GM12878 (cell line): Measurements from ENCODE around the gene CTNNA2. TPM values are rescaled to one million over a fixed set of nuclear protein-coding genes. Genes with fewer than 3 reads are reported as not detected.

Experiments
- ATAC-seq: fragments of 200-7000 bp; cut with Tn5 transposase; 3 replicates; pipeline ENCODE4 v1.9.1; 2020; ENCODE audit warnings: mild to moderate bottlenecking, moderate library complexity
- BruUV-seq: library from RNA; stranded (reverse); fragments of 400-500 nt; replicated peaks from 2 replicates; lab custom pipeline; 2021; lab: Mats Ljungman, UMichigan
- CTCF ChIA-PET: fragments of 300-600 bp; sonication (Branson Sonifier 250); formaldehyde crosslinking; extraction: SDS; loops from one replicate; lab custom pipeline; 2021; ENCODE audit warnings: inconsistent platforms; lab: Yijun Ruan, JAX
- POLR2A ChIA-PET: fragments of 350-600 bp; formaldehyde crosslinking; extraction: SDS; loops from one replicate; lab custom pipeline; 2021; ENCODE audit warnings: inconsistent platforms; lab: Charles Lee
- RAD21 ChIA-PET: fragments of 300-600 bp; sonication (Branson Sonifier 250); formaldehyde crosslinking; loops from one replicate; lab custom pipeline; 2023; ENCODE audit warnings: antibody characterized with exemption; ENCODE audit not compliant: unreplicated experiment; lab: Charles Lee
- SMC1A ChIA-PET: fragments of 300-600 bp; sonication (Branson Sonifier 250); formaldehyde crosslinking; loops from one replicate; lab custom pipeline; 2023; ENCODE audit not compliant: unreplicated experiment, uncharacterized antibody; lab: Charles Lee
- DNase-seq: peaks from one replicate; pipeline ENCODE4 v3.0.0-alpha.2; 2011; ENCODE audit warnings: low read depth, low spot score
- FAIRE-seq: peaks from 3 replicates; lab custom pipeline; 2011; peaks lifted over from hg19 to GRCh38; lab: Jason Lieb, UNC
- H2AFZ ChIP-seq: 2 replicates; pipeline ENCODE4 v1.6.0; 2011; ENCODE audit warnings: low read depth, low read length, control low read depth; ENCODE audit not compliant: control insufficient read depth
- H3K27ac ChIP-seq: 2 replicates; pipeline ENCODE4 v1.5.1; 2011; ENCODE audit warnings: control low read depth; ENCODE audit not compliant: control insufficient read depth, insufficient read depth
- H3K27me3 ChIP-seq, 2 experiments: replicated peaks in 1 of 2; 2 replicates each; pipeline versions ENCODE4 v1.6.0 to v1.6.1; 2011; ENCODE audit warnings: low read length in 1 of 2; ENCODE audit not compliant: control insufficient read depth in 2 of 2, insufficient read depth in 2 of 2
- H3K36me3 ChIP-seq, 2 experiments: 2 replicates each; pipeline ENCODE4 v1.5.1; 2011; ENCODE audit warnings: low read length in 1 of 2; ENCODE audit not compliant: control insufficient read depth in 2 of 2, insufficient read depth in 2 of 2
- H3K4me1 ChIP-seq: 2 replicates; pipeline ENCODE4 v1.6.1; 2011; ENCODE audit warnings: mild to moderate bottlenecking, low read length, moderate library complexity, mixed read lengths; ENCODE audit not compliant: control insufficient read depth, insufficient read depth
- H3K4me2 ChIP-seq: 2 replicates; pipeline ENCODE4 v1.6.0; 2011; ENCODE audit warnings: control low read depth; ENCODE audit not compliant: control insufficient read depth, insufficient read depth
- H3K4me3 ChIP-seq: fragments of 200-600 bp; sonication (generic); 2 replicates; pipeline ENCODE4 v1.5.1; 2016
- H3K79me2 ChIP-seq: 2 replicates; pipeline ENCODE4 v1.6.0; 2011; ENCODE audit warnings: low read length; ENCODE audit not compliant: control insufficient read depth, insufficient read depth
- H3K9ac ChIP-seq: 2 replicates; pipeline ENCODE4 v1.8.0; 2011; ENCODE audit warnings: low read length, control low read depth, mixed read lengths; ENCODE audit not compliant: control insufficient read depth, insufficient read depth
- H3K9me3 ChIP-seq: replicated peaks from 3 replicates; pipeline ENCODE4 v1.5.1; 2011; ENCODE audit warnings: mild to moderate bottlenecking, low read length; ENCODE audit not compliant: control insufficient read depth, insufficient read depth
- H4K20me1 ChIP-seq: 2 replicates; pipeline ENCODE4 v1.6.0; 2011; ENCODE audit not compliant: control insufficient read depth, insufficient read depth
- KDM1A ChIP-seq: fragments of 200-600 bp; sonication (generic); IDR thresholded peaks from 2 replicates; pipeline ENCODE4 v1.6.1; 2016; ENCODE audit warnings: borderline replicate concordance
- TAF1 ChIP-seq: IDR thresholded peaks from 2 replicates; pipeline ENCODE4 v1.6.1; 2011; ENCODE audit warnings: mild to moderate bottlenecking, low read depth, low read length, borderline replicate concordance
- TCF7 ChIP-seq: IDR thresholded peaks from 2 replicates; pipeline ENCODE4 v1.6.1; 2014; ENCODE audit warnings: antibody characterized with exemption, borderline replicate concordance
- ZZZ3 ChIP-seq: IDR thresholded peaks from 2 replicates; pipeline ENCODE4 v1.6.1; 2011; ENCODE audit warnings: low read depth; ENCODE audit not compliant: control insufficient read depth, insufficient read length
- in situ Hi-C: fragments of 300-500 bp; cut with MboI; formaldehyde crosslinking; loops from 9 replicates; pipeline ENCODE4 v1.14.3; 2018; ENCODE audit warnings: mixed read lengths
- intact Hi-C: fragments of 100-400 bp; cut with micrococcal nuclease; formaldehyde crosslinking; loops from one replicate; pipeline ENCODE4 v1.14.2; 2022; ENCODE audit not compliant: unreplicated experiment
- polyA plus RNA-seq, 11 experiments: library from polyadenylated mRNA; depleted of rRNA in 4 of 11; unstranded in 6 of 11; stranded (reverse) in 5 of 11; fragments of >200 nt; fragmentation: Nextera tagmentation in 4 of 11; fragmentation: Illumina TruSeq in 1 of 11; extraction: Ambion mirVana in 4 of 11; extraction: Trizol in 1 of 11; gene quantifications; 1 replicate in 1 of 11; 2 replicates in 10 of 11; pipeline versions ENCODE4 v1.2.1 to v1.2.3, GENCODE V29; 2011 to 2016; ENCODE audit warnings: inconsistent platforms in 2 of 11, missing spikeins in 2 of 11, low read depth in 1 of 11
- total RNA-seq, 4 experiments: library from RNA; depleted of rRNA in 3 of 4; stranded (reverse); fragments of >200 nt in 3 of 4; fragmentation: Illumina TruSeq in 1 of 4; extraction: Trizol in 1 of 4; gene quantifications; 2 replicates each; pipeline versions ENCODE4 v1.2.1 to v1.2.3, GENCODE V29; 2013 to 2021
- TF ChIP-seq, protein P1 (sequence below): IDR thresholded peaks from 2 replicates; pipeline ENCODE4 v1.6.1; 2012; ENCODE audit warnings: mild to moderate bottlenecking, low read depth, low read length
- TF ChIP-seq, protein P2 (sequence below): fragments of 450-650 bp; IDR thresholded peaks from 2 replicates; pipeline ENCODE4 v1.6.1; 2016; ENCODE audit warnings: mild to moderate bottlenecking, moderate library complexity, borderline replicate concordance
- TF ChIP-seq, protein P3 (sequence below): fragments of 450-650 bp; IDR thresholded peaks from 2 replicates; pipeline ENCODE4 v1.6.1; 2016; ENCODE audit warnings: mild to moderate bottlenecking
- TF ChIP-seq, protein P4 (sequence below): IDR thresholded peaks from 2 replicates; pipeline ENCODE4 v1.6.1; 2011; ENCODE audit warnings: mild to moderate bottlenecking, low read depth, low read length, moderate library complexity; ENCODE audit not compliant: insufficient replicate concordance
- TF ChIP-seq, protein P5 (sequence below): fragments of 450-650 bp; IDR thresholded peaks from 2 replicates; pipeline ENCODE4 v1.6.1; 2017; ENCODE audit warnings: mild to moderate bottlenecking, low read depth, inconsistent platforms; ENCODE audit not compliant: poor library complexity, severe bottlenecking

The CTNNA2 gene
- total and polyA plus RNA-seq, 10 of the 15 experiments (the other 5 are each of a cell fraction or from before 2014, with no cell fraction given): 2.4 to 36.2 (median 6.6) TPM

DNA sequence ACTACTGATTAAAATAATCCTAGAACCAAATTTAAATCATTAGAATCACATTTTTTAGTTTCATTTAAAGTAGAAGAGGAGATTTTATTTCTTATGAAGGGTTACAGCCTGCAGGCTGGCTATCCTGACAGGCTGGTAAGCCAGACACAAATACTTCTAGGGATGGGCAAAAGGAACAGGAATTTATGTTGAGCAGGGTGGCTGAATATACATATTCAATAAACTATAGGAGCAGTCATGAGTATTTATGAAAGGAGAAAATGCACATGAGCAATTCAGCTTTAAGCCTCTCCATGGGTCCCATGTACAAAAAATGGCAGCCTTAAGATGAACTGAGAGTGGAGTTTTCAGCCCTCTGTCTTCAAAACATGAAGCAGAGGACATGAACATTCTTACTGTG lies 182.4 kb downstream of the CTNNA2 start:
- H4K20me1 ChIP-seq: no peaks in the 10 kb centered on the region
- H3K4me2 ChIP-seq: no peak overlapping the region
- FAIRE-seq (no peak), DNase-seq (no peak), ATAC-seq (no peak)
- no peak overlapping the region for H3K27ac ChIP-seq
- H3K4me1 ChIP-seq: no peaks in the 10 kb centered on the region
- ChIA-PET SMC1A (no interaction called here), RAD21 (no interaction called here), POLR2A (no interaction called here), CTCF (no interaction called here)
- intact Hi-C loops: no loop called here
- BruUV-seq: no TSS peak
- in situ Hi-C loops: no loop called here
- H3K9ac ChIP-seq: no peak overlapping the region
- H3K9me3 ChIP-seq: no peaks in the 10 kb centered on the region
- H3K79me2 ChIP-seq: no peaks in the 10 kb centered on the region
- H3K4me3 ChIP-seq: no peak overlapping the region
- H2AFZ ChIP-seq: no peak overlapping the region
- H3K27me3 ChIP-seq: no peaks in the 10 kb centered on the region
- TF ChIP-seq ZZZ3 (no peak), KDM1A (no peak), TAF1 (no peak), TCF7 (no peak)
- TF ChIP-seq, protein P1, sequence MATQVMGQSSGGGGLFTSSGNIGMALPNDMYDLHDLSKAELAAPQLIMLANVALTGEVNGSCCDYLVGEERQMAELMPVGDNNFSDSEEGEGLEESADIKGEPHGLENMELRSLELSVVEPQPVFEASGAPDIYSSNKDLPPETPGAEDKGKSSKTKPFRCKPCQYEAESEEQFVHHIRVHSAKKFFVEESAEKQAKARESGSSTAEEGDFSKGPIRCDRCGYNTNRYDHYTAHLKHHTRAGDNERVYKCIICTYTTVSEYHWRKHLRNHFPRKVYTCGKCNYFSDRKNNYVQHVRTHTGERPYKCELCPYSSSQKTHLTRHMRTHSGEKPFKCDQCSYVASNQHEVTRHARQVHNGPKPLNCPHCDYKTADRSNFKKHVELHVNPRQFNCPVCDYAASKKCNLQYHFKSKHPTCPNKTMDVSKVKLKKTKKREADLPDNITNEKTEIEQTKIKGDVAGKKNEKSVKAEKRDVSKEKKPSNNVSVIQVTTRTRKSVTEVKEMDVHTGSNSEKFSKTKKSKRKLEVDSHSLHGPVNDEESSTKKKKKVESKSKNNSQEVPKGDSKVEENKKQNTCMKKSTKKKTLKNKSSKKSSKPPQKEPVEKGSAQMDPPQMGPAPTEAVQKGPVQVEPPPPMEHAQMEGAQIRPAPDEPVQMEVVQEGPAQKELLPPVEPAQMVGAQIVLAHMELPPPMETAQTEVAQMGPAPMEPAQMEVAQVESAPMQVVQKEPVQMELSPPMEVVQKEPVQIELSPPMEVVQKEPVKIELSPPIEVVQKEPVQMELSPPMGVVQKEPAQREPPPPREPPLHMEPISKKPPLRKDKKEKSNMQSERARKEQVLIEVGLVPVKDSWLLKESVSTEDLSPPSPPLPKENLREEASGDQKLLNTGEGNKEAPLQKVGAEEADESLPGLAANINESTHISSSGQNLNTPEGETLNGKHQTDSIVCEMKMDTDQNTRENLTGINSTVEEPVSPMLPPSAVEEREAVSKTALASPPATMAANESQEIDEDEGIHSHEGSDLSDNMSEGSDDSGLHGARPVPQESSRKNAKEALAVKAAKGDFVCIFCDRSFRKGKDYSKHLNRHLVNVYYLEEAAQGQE: no peak
- TF ChIP-seq, protein P2, sequence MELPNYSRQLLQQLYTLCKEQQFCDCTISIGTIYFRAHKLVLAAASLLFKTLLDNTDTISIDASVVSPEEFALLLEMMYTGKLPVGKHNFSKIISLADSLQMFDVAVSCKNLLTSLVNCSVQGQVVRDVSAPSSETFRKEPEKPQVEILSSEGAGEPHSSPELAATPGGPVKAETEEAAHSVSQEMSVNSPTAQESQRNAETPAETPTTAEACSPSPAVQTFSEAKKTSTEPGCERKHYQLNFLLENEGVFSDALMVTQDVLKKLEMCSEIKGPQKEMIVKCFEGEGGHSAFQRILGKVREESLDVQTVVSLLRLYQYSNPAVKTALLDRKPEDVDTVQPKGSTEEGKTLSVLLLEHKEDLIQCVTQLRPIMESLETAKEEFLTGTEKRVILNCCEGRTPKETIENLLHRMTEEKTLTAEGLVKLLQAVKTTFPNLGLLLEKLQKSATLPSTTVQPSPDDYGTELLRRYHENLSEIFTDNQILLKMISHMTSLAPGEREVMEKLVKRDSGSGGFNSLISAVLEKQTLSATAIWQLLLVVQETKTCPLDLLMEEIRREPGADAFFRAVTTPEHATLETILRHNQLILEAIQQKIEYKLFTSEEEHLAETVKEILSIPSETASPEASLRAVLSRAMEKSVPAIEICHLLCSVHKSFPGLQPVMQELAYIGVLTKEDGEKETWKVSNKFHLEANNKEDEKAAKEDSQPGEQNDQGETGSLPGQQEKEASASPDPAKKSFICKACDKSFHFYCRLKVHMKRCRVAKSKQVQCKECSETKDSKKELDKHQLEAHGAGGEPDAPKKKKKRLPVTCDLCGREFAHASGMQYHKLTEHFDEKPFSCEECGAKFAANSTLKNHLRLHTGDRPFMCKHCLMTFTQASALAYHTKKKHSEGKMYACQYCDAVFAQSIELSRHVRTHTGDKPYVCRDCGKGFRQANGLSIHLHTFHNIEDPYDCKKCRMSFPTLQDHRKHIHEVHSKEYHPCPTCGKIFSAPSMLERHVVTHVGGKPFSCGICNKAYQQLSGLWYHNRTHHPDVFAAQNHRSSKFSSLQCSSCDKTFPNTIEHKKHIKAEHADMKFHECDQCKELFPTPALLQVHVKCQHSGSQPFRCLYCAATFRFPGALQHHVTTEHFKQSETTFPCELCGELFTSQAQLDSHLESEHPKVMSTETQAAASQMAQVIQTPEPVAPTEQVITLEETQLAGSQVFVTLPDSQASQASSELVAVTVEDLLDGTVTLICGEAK: no peak
- TF ChIP-seq, protein P3, sequence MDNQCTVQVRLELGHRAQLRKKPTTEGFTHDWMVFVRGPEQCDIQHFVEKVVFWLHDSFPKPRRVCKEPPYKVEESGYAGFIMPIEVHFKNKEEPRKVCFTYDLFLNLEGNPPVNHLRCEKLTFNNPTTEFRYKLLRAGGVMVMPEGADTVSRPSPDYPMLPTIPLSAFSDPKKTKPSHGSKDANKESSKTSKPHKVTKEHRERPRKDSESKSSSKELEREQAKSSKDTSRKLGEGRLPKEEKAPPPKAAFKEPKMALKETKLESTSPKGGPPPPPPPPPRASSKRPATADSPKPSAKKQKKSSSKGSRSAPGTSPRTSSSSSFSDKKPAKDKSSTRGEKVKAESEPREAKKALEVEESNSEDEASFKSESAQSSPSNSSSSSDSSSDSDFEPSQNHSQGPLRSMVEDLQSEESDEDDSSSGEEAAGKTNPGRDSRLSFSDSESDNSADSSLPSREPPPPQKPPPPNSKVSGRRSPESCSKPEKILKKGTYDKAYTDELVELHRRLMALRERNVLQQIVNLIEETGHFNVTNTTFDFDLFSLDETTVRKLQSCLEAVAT: no peak
- TF ChIP-seq, protein P4, sequence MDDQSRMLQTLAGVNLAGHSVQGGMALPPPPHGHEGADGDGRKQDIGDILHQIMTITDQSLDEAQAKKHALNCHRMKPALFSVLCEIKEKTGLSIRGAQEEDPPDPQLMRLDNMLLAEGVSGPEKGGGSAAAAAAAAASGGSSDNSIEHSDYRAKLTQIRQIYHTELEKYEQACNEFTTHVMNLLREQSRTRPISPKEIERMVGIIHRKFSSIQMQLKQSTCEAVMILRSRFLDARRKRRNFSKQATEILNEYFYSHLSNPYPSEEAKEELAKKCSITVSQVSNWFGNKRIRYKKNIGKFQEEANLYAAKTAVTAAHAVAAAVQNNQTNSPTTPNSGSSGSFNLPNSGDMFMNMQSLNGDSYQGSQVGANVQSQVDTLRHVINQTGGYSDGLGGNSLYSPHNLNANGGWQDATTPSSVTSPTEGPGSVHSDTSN: no peak
- TF ChIP-seq, protein P5, sequence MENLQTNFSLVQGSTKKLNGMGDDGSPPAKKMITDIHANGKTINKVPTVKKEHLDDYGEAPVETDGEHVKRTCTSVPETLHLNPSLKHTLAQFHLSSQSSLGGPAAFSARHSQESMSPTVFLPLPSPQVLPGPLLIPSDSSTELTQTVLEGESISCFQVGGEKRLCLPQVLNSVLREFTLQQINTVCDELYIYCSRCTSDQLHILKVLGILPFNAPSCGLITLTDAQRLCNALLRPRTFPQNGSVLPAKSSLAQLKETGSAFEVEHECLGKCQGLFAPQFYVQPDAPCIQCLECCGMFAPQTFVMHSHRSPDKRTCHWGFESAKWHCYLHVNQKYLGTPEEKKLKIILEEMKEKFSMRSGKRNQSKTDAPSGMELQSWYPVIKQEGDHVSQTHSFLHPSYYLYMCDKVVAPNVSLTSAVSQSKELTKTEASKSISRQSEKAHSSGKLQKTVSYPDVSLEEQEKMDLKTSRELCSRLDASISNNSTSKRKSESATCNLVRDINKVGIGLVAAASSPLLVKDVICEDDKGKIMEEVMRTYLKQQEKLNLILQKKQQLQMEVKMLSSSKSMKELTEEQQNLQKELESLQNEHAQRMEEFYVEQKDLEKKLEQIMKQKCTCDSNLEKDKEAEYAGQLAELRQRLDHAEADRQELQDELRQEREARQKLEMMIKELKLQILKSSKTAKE: no peak
- no peaks in the 10 kb centered on the region for H3K36me3 ChIP-seq
